Ascending aorta (tissue), 2 donors: ENCODE measurements around the gene PEAK1. TPM values are rescaled to one million over a fixed set of nuclear protein-coding genes. Genes with fewer than 3 reads are reported as not detected.

Source experiments
- DNase-seq, 2 donors: peaks; one replicate each; pipeline ENCODE4 v3.0.0-alpha.2; 2019; ENCODE audit warnings: low spot score in 2 of 2
- H3K27ac ChIP-seq, 2 donors: fragments of 200-600 bp; sonication (generic); one replicate each; pipeline ENCODE4 v1.5.1; 2016 to 2017; ENCODE audit warnings: mild to moderate bottlenecking in 1 of 2
- H3K27me3 ChIP-seq: fragments of 200-600 bp; sonication (generic); one replicate; pipeline ENCODE4 v1.5.1; 2017
- H3K36me3 ChIP-seq, 2 donors: fragments of 200-600 bp; sonication (generic); one replicate each; pipeline ENCODE4 v1.5.1; 2016
- H3K4me1 ChIP-seq, 2 donors: fragments of 200-600 bp; sonication (generic); one replicate each; pipeline ENCODE4 v1.5.1; 2016 to 2017; ENCODE audit warnings: mild to moderate bottlenecking in 1 of 2
- H3K4me3 ChIP-seq, 2 donors: fragments of 200-600 bp; sonication (generic); one replicate each; pipeline ENCODE4 v1.5.1; 2016 to 2017; ENCODE audit warnings: mild to moderate bottlenecking in 1 of 2
- H3K9me3 ChIP-seq, 2 donors: fragments of 200-600 bp; sonication (generic); one replicate each; pipeline ENCODE4 v1.5.1; 2016
- intact Hi-C: fragments of 100-400 bp; cut with DNase I; formaldehyde crosslinking; loops from one replicate; pipeline ENCODE4 v1.15.1; 2023
- total RNA-seq: library from RNA; depleted of rRNA; stranded (reverse); fragments of >200 nt; gene quantifications from one replicate; pipeline ENCODE4 v1.1.0, GENCODE V29; 2016
- TF ChIP-seq, protein P1 (sequence below), 3 experiments: fragments of 200-600 bp in 2 of 3; fragments of 450-650 bp in 1 of 3; sonication (generic) in 2 of 3; IDR thresholded peaks; one replicate each; pipeline ENCODE4 v1.5.1; 2016 to 2019; ENCODE audit warnings: antibody characterized with exemption in 3 of 3, mild to moderate bottlenecking in 1 of 3, moderate library complexity in 1 of 3

PEAK1 gene
- total RNA-seq, 1 donor from 2014 or later = 53.7 TPM

DNA sequence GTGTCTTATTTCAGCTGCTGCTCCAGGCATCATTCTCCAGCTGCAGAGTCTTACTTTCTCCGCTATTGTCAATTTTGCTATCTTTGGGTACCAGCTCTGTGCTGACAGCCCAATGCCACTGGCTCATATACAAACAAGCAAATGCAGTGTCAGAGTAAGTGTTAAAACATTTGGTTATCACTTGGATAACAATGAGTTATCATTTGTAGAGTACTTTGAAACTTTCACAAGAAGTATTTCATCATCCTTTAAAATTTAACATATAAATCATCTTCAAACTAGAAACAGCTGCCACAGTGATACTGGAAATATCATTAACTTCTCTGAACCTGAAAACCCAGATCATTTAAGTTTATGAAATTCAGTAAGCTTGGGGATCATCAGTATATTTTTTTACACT is 362.8 kb downstream of the PEAK1 start:
- DNase-seq = no peak
- no peaks in the 10 kb centered on the region for H3K27me3 ChIP-seq
- H3K27ac ChIP-seq = no peak overlapping the region
- intact Hi-C loops = no loop called here
- peaks cover 5 to 22% of the 10 kb centered on the region in 2 donors for H3K4me1 ChIP-seq
- peaks cover 0 to 8% of the 10 kb centered on the region in 2 donors for H3K36me3 ChIP-seq
- TF ChIP-seq, protein P1, sequence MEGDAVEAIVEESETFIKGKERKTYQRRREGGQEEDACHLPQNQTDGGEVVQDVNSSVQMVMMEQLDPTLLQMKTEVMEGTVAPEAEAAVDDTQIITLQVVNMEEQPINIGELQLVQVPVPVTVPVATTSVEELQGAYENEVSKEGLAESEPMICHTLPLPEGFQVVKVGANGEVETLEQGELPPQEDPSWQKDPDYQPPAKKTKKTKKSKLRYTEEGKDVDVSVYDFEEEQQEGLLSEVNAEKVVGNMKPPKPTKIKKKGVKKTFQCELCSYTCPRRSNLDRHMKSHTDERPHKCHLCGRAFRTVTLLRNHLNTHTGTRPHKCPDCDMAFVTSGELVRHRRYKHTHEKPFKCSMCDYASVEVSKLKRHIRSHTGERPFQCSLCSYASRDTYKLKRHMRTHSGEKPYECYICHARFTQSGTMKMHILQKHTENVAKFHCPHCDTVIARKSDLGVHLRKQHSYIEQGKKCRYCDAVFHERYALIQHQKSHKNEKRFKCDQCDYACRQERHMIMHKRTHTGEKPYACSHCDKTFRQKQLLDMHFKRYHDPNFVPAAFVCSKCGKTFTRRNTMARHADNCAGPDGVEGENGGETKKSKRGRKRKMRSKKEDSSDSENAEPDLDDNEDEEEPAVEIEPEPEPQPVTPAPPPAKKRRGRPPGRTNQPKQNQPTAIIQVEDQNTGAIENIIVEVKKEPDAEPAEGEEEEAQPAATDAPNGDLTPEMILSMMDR (IDR thresholded peaks at IDR 0.05) = no peak
- H3K9me3 ChIP-seq = no peaks in the 10 kb centered on the region
- no peak overlapping the region for H3K4me3 ChIP-seq

DNA sequence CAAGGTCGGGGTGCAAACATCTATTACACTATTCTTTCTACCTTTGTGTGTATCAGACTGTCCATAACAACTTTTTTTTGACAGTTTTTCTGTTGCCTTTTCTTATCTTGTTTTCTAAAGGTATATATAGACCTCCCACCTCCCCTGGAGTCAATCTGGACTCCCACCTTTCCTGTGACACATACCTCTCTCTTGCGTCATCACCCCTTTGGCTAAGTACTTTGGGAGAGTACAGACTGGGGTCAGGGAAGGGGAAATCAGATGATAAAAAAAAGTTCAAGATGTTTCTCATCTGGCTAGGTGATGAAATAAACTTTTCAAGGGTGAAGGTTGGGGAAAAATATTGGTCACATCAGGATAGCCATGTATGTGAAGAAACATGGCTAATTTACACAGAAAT is 366.2 kb downstream of the PEAK1 start:
- TF ChIP-seq, protein P1 (IDR thresholded peaks at IDR 0.05) = no peak
- no peaks in the 10 kb centered on the region for H3K9me3 ChIP-seq
- intact Hi-C loops = no loop called here
- no peak overlapping the region for H3K4me3 ChIP-seq
- peaks cover 8 to 17% of the 10 kb centered on the region in 2 donors for H3K36me3 ChIP-seq
- no peaks in the 10 kb centered on the region for H3K27me3 ChIP-seq
- peaks cover 0 to under 1% of the 10 kb centered on the region in 2 donors for H3K4me1 ChIP-seq
- no peak overlapping the region for H3K27ac ChIP-seq
- no peak for DNase-seq

DNA sequence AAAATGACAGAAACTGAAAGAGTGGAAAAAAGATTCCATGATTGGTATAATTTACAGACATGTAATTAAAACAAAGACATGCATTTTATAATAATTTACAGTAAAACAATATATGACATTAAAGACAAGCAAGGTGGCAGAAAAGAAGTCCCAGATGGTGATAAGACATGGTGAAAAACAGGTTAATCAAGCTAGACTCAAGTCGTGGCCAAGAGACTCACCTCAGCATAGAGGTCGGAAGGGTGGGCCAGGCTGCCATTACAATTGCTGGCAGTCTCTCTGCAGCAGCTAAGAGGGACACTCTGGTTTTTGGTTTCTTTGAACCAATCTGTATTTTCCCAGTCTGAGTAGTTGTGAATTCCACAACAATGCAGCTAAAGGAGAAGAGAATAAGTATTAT is 367.3 kb downstream of the PEAK1 start:
- no peaks in the 10 kb centered on the region for H3K9me3 ChIP-seq
- intact Hi-C loops = no loop called here

More for the DNA sequence above, 367.3 kb downstream of the PEAK1 start:
- H3K4me1 ChIP-seq = peaks cover 0 to 3% of the 10 kb centered on the region in 2 donors
- TF ChIP-seq, protein P1 (IDR thresholded peaks at IDR 0.05) = no peak
- H3K27me3 ChIP-seq = no peaks in the 10 kb centered on the region
- no peak overlapping the region for H3K4me3 ChIP-seq
- no peak for DNase-seq
- H3K27ac ChIP-seq = no peak overlapping the region
- peaks cover 8 to 17% of the 10 kb centered on the region in 2 donors for H3K36me3 ChIP-seq

Other genes with a start within 250 kb of the PEAK1 start
- 17.7 TPM for gene HMG20A, start 784 bp upstream of the PEAK1 start, total RNA-seq
- 18.3 TPM for gene LINGO1, start 212.8 kb upstream of the PEAK1 start, total RNA-seq